ENCODE data around the gene C1QL2. TPM values are rescaled to one million over a fixed set of nuclear protein-coding genes. Genes with fewer than 3 reads are reported as not detected.

Gene C1QL2
- not detected in 2 replicates for total RNA-seq

GRCh38 chr2:119158563-119159347 lies at the start of gene C1QL2:
Gene C1QL2 (minus strand): TSS chr2:119158751. CDS start chr2:119158269, 482 bp downstream.

Other genes with a start within 250 kb of the C1QL2 start
- not detected in 2 replicates for gene MARCO, start 216.6 kb downstream of the C1QL2 start, total RNA-seq
- gene STEAP3, start 65.1 kb upstream of the C1QL2 start, total RNA-seq = 23.6 and 33.5 TPM in 2 replicates
- 8.4 and 10.2 TPM in 2 replicates for gene C2orf76, start 208.1 kb upstream of the C1QL2 start, total RNA-seq
- 96.1 and 116 TPM in 2 replicates for gene DBI, start 208.2 kb upstream of the C1QL2 start, total RNA-seq

All from uterine smooth muscle cell (primary cell).